RKO (cell line): ENCODE results near the gene DOCK8.
"Not testable (repeated sequence)": the region's sequence is repeated elsewhere in the genome, so short reads cannot be mapped to it uniquely, and the experiment has no call there.

Experiments
- DNase-seq: peaks from one replicate; pipeline ENCODE4 v3.0.0-alpha.2; 2016; ENCODE audit warnings: low spot score

The DOCK8 gene

GRCh38 chr9:365436-365835 is 150.8 kb downstream of the DOCK8 start:
- DNase-seq, result no peak

- DNase-seq, result no peak
These were observed 152.0 kb downstream of the DOCK8 start for GRCh38 chr9:366620-367019.

DNA sequence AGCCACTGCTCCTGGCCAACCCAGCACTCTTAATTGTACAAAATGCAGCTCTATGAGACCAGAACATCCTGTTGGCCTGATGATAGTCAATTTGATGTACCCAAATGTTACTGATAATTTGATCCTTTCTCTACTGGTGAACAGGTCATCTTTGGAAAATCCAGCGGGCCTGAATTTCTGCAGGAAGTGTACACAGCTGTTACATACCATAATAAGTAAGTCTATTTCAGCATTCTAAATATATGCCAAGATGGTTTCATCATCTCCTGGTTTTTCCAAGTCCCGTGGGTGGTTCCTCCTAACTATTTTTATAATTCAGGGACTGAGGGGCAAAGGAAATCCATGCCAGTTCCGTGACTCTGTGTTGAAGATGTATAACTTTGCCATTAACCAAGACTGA is 155.4 kb downstream of the DOCK8 start:
- no peak for DNase-seq

- no peak for DNase-seq
These were observed 156.7 kb downstream of the DOCK8 start for GRCh38 chr9:371349-371748.

DNA sequence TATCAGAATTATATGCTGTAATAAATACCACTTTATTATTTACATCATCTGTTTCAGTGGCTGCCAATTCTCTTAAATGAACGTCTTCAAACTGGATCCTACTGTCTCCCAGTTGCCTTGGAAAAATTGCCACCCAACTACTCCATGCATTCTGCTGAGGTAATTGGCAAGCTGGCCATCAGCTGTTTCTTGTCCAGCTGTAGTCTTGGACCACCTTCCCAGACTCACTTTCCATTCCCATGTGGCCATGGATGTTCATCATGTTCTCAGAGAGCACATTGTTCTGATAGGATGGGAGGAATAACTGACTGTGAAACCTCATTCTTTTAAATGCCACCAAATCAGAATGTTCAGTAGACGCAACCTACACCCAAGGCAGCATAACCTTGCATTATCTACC is 157.5 kb downstream of the DOCK8 start:
- DNase-seq, result no peak

DNA sequence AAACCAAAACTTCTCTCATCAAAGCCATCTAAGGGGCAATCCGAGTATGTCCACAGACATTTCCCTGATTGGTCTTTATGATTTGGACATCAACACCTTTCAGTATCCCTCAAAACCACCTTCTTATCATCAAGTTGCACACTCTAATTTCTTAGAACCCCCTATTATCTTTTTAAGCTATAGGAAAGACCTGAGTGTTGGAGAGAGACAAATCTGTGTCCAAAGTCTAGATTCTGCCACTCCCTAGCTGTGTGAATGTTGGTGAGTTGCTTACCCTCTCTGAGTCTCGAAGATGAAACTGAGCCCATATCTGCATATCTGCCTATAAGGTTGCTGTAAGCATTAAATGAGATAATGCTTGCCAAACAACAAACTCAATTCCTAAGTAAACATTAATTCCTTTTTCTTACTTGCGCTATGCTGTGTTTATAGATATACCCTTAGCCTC is 159.1 kb downstream of the DOCK8 start:
- no peak for DNase-seq

GRCh38 chr9:374736-375135 is 160.1 kb downstream of the DOCK8 start:
- DNase-seq, result no peak

GRCh38 chr9:376115-376514 is 161.4 kb downstream of the DOCK8 start:
- DNase-seq, result no peak

DNA sequence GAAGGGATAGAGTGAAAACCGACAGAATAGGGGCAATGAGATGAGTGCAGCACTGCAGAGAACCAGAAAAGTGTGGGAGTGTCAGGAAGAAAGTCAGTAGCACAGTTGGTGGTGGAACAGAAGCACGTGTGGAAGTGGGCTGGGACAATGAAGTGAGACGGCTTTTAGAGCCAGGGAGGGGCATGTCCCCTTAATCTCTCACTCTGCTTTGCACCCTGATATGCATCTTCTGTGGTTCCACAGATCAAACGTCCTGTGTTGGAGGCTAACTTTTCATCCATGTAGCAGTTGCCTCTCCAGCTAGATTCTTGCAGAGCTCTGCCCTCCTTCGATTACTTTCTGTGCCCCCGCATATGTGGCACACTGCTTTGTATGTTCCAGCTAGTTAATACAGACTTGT is 163.6 kb downstream of the DOCK8 start:
- no peak for DNase-seq

DNA sequence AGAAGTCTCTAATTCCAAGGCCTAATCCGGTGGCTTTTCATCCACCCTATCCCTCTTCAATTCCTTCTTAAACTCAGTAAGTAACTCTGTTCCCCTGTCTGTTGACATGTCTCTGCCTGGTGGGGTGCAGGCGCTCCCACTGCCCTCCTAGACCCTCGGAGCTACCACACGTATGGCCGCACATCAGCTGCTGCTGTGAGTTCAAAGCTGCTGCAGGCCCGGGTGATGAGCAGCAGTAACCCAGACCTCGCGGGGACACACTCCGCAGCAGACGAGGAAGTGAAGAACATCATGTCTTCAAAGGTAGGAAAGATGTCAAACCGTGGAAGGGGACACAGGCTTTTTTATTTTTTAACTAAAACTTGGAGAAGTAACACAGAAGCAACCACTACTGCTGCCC is 167.7 kb downstream of the DOCK8 start:
- DNase-seq, result no peak

- peak; percentile 75 for DNase-seq
These were observed 171.2 kb downstream of the DOCK8 start for GRCh38 chr9:385818-386398.

GRCh38 chr9:389159-389558 is 174.5 kb downstream of the DOCK8 start:
- no peak for DNase-seq

DNA sequence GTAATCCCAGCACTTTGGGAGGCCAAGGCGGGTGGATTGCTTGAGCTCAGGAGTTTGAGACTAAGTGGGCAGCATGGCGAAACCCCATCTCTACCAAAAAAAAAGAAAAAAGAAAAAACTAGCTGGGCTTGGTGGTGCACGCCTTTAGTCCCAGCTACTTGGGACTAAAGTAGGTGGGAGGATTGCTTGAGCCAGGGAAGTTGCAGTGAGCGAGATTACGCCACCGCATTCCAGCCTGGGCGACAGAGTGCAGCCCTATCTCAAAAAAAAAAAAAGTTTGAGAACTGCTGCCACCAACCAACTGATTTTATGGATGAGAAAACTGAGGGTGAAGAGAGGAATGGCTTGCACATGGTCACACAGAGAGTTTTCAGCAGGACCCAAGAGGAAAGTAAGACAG is 175.1 kb downstream of the DOCK8 start:
- DNase-seq, result no peak

DNA sequence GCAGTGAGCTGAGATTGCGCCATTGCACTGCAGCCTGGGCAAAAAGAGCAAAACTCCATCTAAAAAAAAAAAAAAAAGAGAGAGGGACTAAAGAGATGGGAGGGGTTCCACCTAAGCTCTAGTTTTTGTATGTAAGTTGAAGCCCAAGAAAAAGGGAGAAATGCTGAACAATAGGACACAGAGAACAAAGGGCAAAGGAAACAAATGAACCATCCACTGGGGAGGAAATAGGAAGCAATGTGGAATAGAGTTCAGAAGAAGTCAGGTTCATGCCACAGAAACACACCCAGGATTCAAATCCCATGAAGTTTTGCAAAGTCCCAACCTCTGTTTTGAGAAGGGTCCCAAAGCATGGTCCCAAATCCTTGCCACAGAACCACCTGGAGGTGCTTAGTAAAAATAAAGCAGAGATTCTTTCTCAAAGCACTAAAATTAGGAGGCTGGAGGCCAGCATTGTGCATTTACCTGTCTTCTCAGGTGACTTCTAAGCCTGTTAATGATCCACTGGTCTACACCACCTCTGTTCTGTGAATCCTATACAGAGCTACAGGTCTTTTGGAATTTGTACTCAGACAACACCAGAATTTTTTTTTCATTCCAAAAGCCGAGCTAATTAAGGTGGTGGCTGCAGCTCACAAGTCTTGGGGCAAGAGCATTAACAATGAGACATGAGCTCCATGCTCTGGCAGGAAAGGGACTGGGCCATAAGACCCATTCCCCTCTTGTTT is 177.6 kb downstream of the DOCK8 start:
- DNase-seq, result no peak

DNA sequence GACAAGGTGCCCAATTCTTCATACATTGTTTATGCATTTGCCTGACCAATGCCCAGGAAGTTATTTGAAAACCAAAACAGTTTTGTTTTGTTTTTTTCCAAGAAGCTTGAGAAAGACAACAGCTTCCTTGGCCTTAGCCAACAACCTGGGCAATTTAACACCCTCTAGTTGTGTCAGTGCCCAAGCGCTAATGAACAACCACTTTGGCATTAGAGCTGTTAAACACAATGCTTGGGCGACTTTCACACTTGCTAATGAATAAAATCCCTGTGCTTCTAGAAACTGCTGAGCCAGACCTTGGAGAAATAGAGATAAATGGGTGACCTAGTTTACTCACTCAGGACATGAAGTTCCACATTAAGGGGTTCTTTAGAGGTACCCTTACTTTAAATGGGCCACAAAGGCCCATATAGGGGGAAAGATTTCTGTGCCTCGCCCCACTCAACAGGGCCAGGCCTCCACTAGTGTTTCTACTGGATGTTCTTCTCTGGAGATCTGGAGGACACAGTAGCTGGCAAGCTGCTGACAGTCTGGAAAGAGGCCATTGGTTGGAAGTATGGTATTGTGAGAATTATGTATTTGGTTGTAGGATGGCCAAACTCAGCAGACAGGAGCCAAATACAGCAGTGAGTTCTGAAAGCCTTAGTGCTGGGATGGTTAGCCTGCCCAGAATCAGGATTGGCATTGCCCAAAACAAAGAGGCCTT is 179.8 kb downstream of the DOCK8 start:
- no peak for DNase-seq

DNA sequence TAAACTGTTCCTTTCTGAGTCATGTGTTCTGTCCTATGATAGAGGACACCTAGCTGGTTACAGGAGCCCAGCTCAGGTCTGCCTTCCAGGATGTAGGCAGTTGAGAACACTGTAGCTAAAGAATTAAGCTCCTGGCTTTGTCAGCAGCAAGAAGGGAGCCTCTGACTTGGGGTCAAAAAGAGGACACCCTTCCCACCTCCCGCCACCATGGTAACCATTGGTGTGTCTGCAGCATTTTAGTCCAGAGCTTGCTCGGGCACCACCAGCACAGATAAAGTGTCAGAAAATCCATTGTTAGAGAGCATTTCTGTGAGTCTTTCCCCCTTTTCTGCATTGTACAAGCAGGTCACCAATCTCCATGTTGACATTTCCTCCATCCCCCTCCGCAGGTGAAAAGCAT is 181.7 kb downstream of the DOCK8 start:
- no peak for DNase-seq

DNA sequence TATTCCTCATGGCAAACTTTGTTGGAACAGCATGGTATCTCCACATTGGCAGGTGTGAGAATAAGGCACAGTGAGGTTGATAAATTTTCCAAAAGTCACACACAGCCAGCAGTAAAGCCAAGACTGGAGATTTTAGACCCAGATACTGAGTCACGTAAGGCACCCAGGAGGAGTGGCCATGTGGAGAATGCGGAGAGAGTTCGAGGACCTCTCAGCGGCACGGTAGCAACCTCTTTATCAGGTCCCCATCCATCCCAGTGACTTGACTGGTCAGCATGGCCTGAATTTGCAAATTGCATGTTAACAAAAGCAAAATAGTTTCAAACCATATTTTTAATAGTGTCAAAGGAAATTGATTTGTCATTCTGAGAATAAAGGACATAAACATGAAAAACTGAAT is 183.4 kb downstream of the DOCK8 start:
- no peak for DNase-seq

DNA sequence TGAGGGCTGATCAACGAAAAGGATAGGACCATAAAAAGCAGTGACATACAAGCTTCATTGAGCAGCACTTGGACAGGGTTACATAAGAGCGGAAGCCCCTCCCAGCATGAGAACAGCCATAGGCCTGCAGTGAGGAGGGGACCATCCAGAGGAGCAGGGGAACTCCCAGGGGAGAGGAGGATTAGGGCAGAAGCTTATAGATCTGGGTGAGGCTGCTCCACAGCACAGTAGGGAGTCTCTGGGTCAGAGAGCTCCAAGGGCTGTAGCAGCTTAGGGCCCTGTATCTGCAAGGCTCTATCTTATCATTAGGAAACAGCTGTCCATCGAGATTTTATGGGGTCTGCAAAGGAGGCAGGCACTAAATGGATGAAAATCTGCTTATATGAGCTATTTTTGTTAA is 186.6 kb downstream of the DOCK8 start:
- DNase-seq, result no peak

- DNase-seq, result no peak
These were observed 189.6 kb downstream of the DOCK8 start for GRCh38 chr9:404234-404633.

DNA sequence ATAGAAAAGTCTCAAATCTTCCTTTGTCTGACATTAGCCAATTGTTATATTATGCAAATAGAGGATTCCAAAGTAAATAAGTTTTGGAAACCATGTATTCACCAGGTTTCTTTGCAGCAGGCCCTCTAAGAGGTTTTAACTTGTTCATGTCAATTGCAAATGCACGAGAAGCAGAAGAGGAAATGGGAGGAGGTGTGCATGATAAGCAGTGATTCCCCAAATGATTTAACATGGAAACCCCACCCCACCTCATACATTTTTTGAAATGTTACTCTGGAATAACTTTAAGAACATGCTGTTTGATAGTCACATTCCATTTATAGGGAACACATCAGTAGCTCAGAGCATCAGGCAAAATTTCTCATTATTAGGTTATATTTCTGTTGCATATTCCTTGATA is 190.7 kb downstream of the DOCK8 start:
- DNase-seq, result no peak

DNA sequence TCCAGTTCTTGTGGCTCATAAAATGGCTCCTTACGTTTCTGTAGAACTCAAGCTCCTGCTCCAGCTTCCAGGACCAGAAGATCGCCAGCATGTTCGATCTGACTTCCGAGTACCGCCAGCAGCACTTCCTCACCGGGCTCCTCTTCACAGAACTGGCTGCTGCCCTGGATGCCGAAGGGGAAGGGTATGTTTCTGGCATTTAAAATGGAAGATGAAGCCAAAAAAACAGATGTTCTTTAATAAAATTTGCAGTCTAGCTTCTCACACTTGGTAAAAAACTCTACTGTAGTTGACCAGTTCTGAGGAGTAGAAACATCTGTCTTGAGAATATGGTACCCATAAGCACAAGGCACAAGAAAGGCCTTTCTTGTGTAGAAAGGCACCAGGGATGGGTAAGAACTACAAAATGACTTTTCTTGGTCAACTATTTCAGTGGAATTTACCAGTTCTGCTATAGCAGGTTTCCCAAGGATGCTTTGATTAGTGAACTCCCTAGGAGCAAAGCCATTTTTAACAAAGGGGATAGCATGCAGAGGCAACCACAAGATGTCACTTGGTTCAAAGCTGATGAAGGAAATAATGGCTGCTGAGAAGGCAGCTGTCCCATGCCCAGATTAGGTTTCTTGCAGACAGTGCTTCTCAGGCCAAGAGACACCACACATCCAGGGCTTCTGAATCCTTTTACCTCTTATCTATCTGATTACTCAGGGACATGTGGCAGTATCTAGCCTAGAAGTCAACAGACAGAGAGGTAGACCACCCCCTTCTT is 192.4 kb downstream of the DOCK8 start:
- DNase-seq, result no peak

DNA sequence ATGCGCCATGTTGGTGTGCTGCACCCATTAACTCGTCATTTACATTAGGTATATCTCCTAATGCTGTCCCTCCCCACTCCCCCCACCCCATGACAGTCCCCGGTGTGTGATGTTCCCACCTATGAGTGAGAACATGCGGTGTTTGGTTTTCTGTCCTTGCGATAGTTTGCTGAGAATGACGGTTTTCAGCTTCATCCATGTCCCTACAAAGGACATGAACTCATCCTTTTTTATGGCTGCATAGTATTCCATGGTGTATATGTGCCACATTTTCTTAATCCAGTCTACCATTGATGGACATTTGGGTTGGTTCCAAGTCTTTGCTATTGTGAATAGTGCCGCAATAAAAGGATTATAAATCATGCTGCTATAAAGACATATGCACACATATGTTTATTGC is 195.0 kb downstream of the DOCK8 start:
- not testable (repeated sequence) for DNase-seq

DNA sequence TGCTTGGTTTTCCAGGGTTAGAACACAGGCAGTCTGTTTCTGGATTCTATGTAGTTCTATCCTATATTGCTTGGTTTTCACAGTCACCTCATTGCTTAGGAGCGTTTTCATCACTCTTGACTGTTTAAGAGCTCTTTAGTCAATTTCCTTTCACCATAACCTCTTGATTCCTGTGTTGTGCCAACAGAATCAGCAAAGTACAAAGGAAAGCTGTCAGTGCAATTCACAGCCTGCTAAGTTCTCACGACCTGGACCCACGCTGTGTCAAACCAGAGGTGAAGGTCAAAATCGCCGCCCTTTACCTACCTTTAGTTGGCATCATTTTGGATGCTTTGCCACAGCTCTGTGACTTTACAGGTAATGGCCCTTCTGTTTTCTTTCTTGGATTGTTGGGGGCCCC is 199.9 kb downstream of the DOCK8 start:
- no peak for DNase-seq
